GM12878 (cell line): ENCODE results near the gene UBQLN1. TPM values are rescaled to one million over a fixed set of nuclear protein-coding genes. Genes with fewer than 3 reads are reported as not detected.

ENCODE experiments used
- ATAC-seq: fragments of 200-7000 bp; cut with Tn5 transposase; 3 replicates; pipeline ENCODE4 v1.9.1; 2020; ENCODE audit warnings: mild to moderate bottlenecking, moderate library complexity
- BruUV-seq: library from RNA; stranded (reverse); fragments of 400-500 nt; replicated peaks from 2 replicates; lab custom pipeline; 2021; lab: Mats Ljungman, UMichigan
- CTCF ChIA-PET: fragments of 300-600 bp; sonication (Branson Sonifier 250); formaldehyde crosslinking; extraction: SDS; loops from one replicate; lab custom pipeline; 2021; ENCODE audit warnings: inconsistent platforms; lab: Yijun Ruan, JAX
- POLR2A ChIA-PET: fragments of 350-600 bp; formaldehyde crosslinking; extraction: SDS; loops from one replicate; lab custom pipeline; 2021; ENCODE audit warnings: inconsistent platforms; lab: Charles Lee
- RAD21 ChIA-PET: fragments of 300-600 bp; sonication (Branson Sonifier 250); formaldehyde crosslinking; loops from one replicate; lab custom pipeline; 2023; ENCODE audit warnings: antibody characterized with exemption; ENCODE audit not compliant: unreplicated experiment; lab: Charles Lee
- SMC1A ChIA-PET: fragments of 300-600 bp; sonication (Branson Sonifier 250); formaldehyde crosslinking; loops from one replicate; lab custom pipeline; 2023; ENCODE audit not compliant: unreplicated experiment, uncharacterized antibody; lab: Charles Lee
- DNase-seq: peaks from one replicate; pipeline ENCODE4 v3.0.0-alpha.2; 2011; ENCODE audit warnings: low read depth, low spot score
- FAIRE-seq: peaks from 3 replicates; lab custom pipeline; 2011; peaks lifted over from hg19 to GRCh38; lab: Jason Lieb, UNC
- H2AFZ ChIP-seq: 2 replicates; pipeline ENCODE4 v1.6.0; 2011; ENCODE audit warnings: low read depth, low read length, control low read depth; ENCODE audit not compliant: control insufficient read depth
- H3K27ac ChIP-seq: 2 replicates; pipeline ENCODE4 v1.5.1; 2011; ENCODE audit warnings: control low read depth; ENCODE audit not compliant: control insufficient read depth, insufficient read depth
- H3K27me3 ChIP-seq, 2 experiments: replicated peaks in 1 of 2; 2 replicates each; pipeline versions ENCODE4 v1.6.0 to v1.6.1; 2011; ENCODE audit warnings: low read length in 1 of 2; ENCODE audit not compliant: control insufficient read depth in 2 of 2, insufficient read depth in 2 of 2
- H3K36me3 ChIP-seq, 2 experiments: 2 replicates each; pipeline ENCODE4 v1.5.1; 2011; ENCODE audit warnings: low read length in 1 of 2; ENCODE audit not compliant: control insufficient read depth in 2 of 2, insufficient read depth in 2 of 2
- H3K4me1 ChIP-seq: 2 replicates; pipeline ENCODE4 v1.6.1; 2011; ENCODE audit warnings: mild to moderate bottlenecking, low read length, moderate library complexity, mixed read lengths; ENCODE audit not compliant: control insufficient read depth, insufficient read depth
- H3K4me2 ChIP-seq: 2 replicates; pipeline ENCODE4 v1.6.0; 2011; ENCODE audit warnings: control low read depth; ENCODE audit not compliant: control insufficient read depth, insufficient read depth
- H3K4me3 ChIP-seq: fragments of 200-600 bp; sonication (generic); 2 replicates; pipeline ENCODE4 v1.5.1; 2016
- H3K79me2 ChIP-seq: 2 replicates; pipeline ENCODE4 v1.6.0; 2011; ENCODE audit warnings: low read length; ENCODE audit not compliant: control insufficient read depth, insufficient read depth
- H3K9ac ChIP-seq: 2 replicates; pipeline ENCODE4 v1.8.0; 2011; ENCODE audit warnings: low read length, control low read depth, mixed read lengths; ENCODE audit not compliant: control insufficient read depth, insufficient read depth
- H3K9me3 ChIP-seq: replicated peaks from 3 replicates; pipeline ENCODE4 v1.5.1; 2011; ENCODE audit warnings: mild to moderate bottlenecking, low read length; ENCODE audit not compliant: control insufficient read depth, insufficient read depth
- H4K20me1 ChIP-seq: 2 replicates; pipeline ENCODE4 v1.6.0; 2011; ENCODE audit not compliant: control insufficient read depth, insufficient read depth
- FOXM1 ChIP-seq: IDR thresholded peaks from 2 replicates; pipeline ENCODE4 v1.6.1; 2012; ENCODE audit warnings: low read depth, mild to moderate bottlenecking, inconsistent platforms, low read length, moderate library complexity
- JUND ChIP-seq: IDR thresholded peaks from 2 replicates; pipeline ENCODE4 v1.6.1; 2012; ENCODE audit warnings: low read depth, mild to moderate bottlenecking, low read length, improper control_type of control experiment, moderate library complexity
- MEF2A ChIP-seq: IDR thresholded peaks from 2 replicates; pipeline ENCODE4 v1.6.1; 2011; ENCODE audit warnings: low read depth, mild to moderate bottlenecking, low read length, moderate library complexity; ENCODE audit not compliant: insufficient read depth
- POLR2AphosphoS2 ChIP-seq: IDR thresholded peaks from 2 replicates; pipeline ENCODE4 v1.6.1; 2011; ENCODE audit warnings: low read depth, mild to moderate bottlenecking, low read length, improper control_type of control experiment, moderate library complexity
- SPI1 ChIP-seq: IDR thresholded peaks from 2 replicates; pipeline ENCODE4 v1.6.1; 2011; ENCODE audit warnings: low read depth, mild to moderate bottlenecking, low read length, moderate library complexity, borderline replicate concordance; ENCODE audit not compliant: insufficient read depth
- ZNF207 ChIP-seq: fragments of 450-650 bp; IDR thresholded peaks from 2 replicates; pipeline ENCODE4 v1.6.1; 2014; ENCODE audit warnings: antibody characterized with exemption, mild to moderate bottlenecking, borderline replicate concordance
- WGBS: methylation state at CpG from one replicate; pipeline ENCODE4 v1.1.6; 2016; ENCODE audit warnings: low lambda C conversion rate; ENCODE audit not compliant: insufficient replicate concordance, insufficient coverage; ENCODE audit errors: missing lambda C conversion rate; 5-methylcytosine and 5-hydroxymethylcytosine counted together
- in situ Hi-C: fragments of 300-500 bp; cut with MboI; formaldehyde crosslinking; loops from 9 replicates; pipeline ENCODE4 v1.14.3; 2018; ENCODE audit warnings: mixed read lengths
- intact Hi-C: fragments of 100-400 bp; cut with micrococcal nuclease; formaldehyde crosslinking; loops from one replicate; pipeline ENCODE4 v1.14.2; 2022; ENCODE audit not compliant: unreplicated experiment
- polyA plus RNA-seq, 11 experiments: library from polyadenylated mRNA; depleted of rRNA in 4 of 11; unstranded in 6 of 11; stranded (reverse) in 5 of 11; fragments of >200 nt; fragmentation: Nextera tagmentation in 4 of 11; fragmentation: Illumina TruSeq in 1 of 11; extraction: Ambion mirVana in 4 of 11; extraction: Trizol in 1 of 11; gene quantifications; 1 replicate in 1 of 11; 2 replicates in 10 of 11; pipeline versions ENCODE4 v1.2.1 to v1.2.3, GENCODE V29; 2011 to 2016; ENCODE audit warnings: inconsistent platforms in 2 of 11, missing spikeins in 2 of 11, low read depth in 1 of 11
- total RNA-seq, 4 experiments: library from RNA; depleted of rRNA in 3 of 4; stranded (reverse); fragments of >200 nt in 3 of 4; fragmentation: Illumina TruSeq in 1 of 4; extraction: Trizol in 1 of 4; gene quantifications; 2 replicates each; pipeline versions ENCODE4 v1.2.1 to v1.2.3, GENCODE V29; 2013 to 2021

Gene UBQLN1
- total and polyA plus RNA-seq, 10 of the 15 experiments (the other 5 are each of a cell fraction or from before 2014, with no cell fraction given) = 12.4 to 118 (median 66.1) TPM

DNA sequence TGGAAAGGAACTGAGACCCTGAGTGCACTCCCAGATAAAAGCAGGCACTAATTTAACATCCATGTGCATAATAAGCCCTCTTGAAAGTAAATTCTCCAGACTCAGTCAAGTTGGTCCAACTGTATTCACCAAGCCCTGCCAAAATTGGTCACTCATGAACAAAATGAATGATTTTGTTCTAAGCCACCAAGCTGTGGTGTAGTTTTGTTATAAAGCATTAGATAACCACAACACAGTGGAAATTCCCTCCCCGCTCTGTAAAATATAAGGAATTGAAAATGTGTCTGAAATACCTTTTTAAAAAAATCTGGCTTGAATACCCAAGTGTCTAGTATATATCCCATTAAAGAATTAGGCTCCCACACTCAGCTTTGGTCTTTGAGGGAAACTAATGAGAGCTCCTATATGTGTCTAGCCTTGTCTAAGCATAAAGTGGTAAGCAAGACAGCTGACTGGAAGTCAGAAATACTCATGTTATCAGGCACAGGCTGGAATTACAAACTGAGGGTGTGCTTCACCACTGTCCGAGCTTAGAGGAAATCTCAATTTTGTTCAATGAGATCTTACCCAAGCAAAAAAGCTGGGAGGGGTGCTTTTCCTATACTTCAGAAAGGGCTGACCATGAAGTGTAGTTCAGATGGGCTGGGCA lies 51.6 kb downstream of the UBQLN1 start (continued):
- TF ChIP-seq FOXM1 = peak; percentile 53; the same call in 1 of the 2 replicates
- TF ChIP-seq POLR2AphosphoS2 = no peak
- no peak for TF ChIP-seq ZNF207
- 0 out of 2 replicates have a peak, but pooled peaks have one; percentile 23 for TF ChIP-seq MEF2A
- TF ChIP-seq SPI1 = peak; percentile 63

GRCh38 chr9:83655433-83655832 lies 52.3 kb downstream of the UBQLN1 start:
- Histone ChIP-seq H3K9ac (no peak overlapping the region), H3K4me1 (peaks cover 30% of the 10 kb centered on the region), H3K27me3 (no peaks in the 10 kb centered on the region), H3K9me3 (no peaks in the 10 kb centered on the region), H3K27ac (peak overlapping the region; percentile 73), H2AFZ (no peak overlapping the region), H3K4me2 (peak overlapping the region; percentile 59; the same call in 1 of the 2 replicates), H3K36me3 (peaks cover 8 to 52% of the 10 kb centered on the region in 2 experiments), H4K20me1 (no peaks in the 10 kb centered on the region), H3K79me2 (peaks cover 3% of the 10 kb centered on the region; the same call in 1 of the 2 replicates), H3K4me3 (no peak overlapping the region)
- ATAC-seq (no peak), FAIRE-seq (no peak), DNase-seq (no peak)
- ChIA-PET CTCF (interaction anchor here (1.8 to 2.4 kb wide), 3 partner anchors 11 to 52 kb away, joined by 5 to 10 read pairs (median 6); partner anchors contain the start of gene UBQLN1), RAD21 (interaction anchor here (1.4 kb wide), 1 partner anchor 35 kb away, joined by 5 read pairs; no protein-coding TSS in a partner anchor), POLR2A (no interaction called here), SMC1A (interaction anchor here (1.1 to 2.0 kb wide), 2 partner anchors 35 to 44 kb away, joined by 3 to 6 read pairs; no protein-coding TSS in a partner anchor)
- in situ Hi-C loops = no loop called here
- BruUV-seq = no TSS peak
- 44% methylated on average over 1 of the region's 1 CpG for whole genome bisulfite sequencing
- no peak for TF ChIP-seq JUND
- intact Hi-C loops = loop anchor here (5.0 kb wide), 1 partner anchor 47 kb away; no protein-coding TSS in a partner anchor
